OCI-LY1 (cell line): ENCODE measurements around the gene SPOCK1.

ENCODE experiments used
- H2AFZ ChIP-seq: fragments of 200-600 bp; sonication (generic), shearing (Covaris generic); 2 replicates; pipeline ENCODE4 v1.6.0; 2014; ENCODE audit warnings: antibody characterized with exemption, mild to moderate bottlenecking, low read length
- H3F3A ChIP-seq: fragments of 200-600 bp; sonication (generic), shearing (Covaris generic); 2 replicates; pipeline ENCODE4 v1.6.0; 2014; ENCODE audit warnings: mild to moderate bottlenecking, antibody characterized with exemption, low read length, moderate library complexity; ENCODE audit not compliant: insufficient read depth
- H3K27ac ChIP-seq: fragments of 200-600 bp; sonication (generic); 2 replicates; pipeline ENCODE4 v1.5.1; 2014; ENCODE audit warnings: low read length, mixed run types, mild to moderate bottlenecking, low read depth; ENCODE audit not compliant: poor library complexity, severe bottlenecking
- H3K27me3 ChIP-seq: fragments of 200-600 bp; sonication (generic); 2 replicates; pipeline ENCODE4 v1.6.0; 2014; ENCODE audit warnings: antibody characterized with exemption, mild to moderate bottlenecking, low read length, moderate library complexity; ENCODE audit not compliant: insufficient read depth
- H3K36me3 ChIP-seq: fragments of 200-600 bp; sonication (generic); 2 replicates; pipeline ENCODE4 v1.6.1; 2014; ENCODE audit warnings: mild to moderate bottlenecking, antibody characterized with exemption, low read length, moderate library complexity, mixed read lengths; ENCODE audit not compliant: insufficient read depth
- H3K4me1 ChIP-seq: fragments of 200-600 bp; sonication (generic); 2 replicates; pipeline ENCODE4 v1.5.1; 2014; ENCODE audit warnings: mild to moderate bottlenecking, low read length, moderate library complexity; ENCODE audit not compliant: insufficient read depth, severe bottlenecking
- H3K4me2 ChIP-seq: fragments of 200-600 bp; sonication (generic), shearing (Covaris generic); 2 replicates; pipeline ENCODE4 v1.6.1; 2014; ENCODE audit warnings: low read length
- H3K4me3 ChIP-seq: fragments of 200-600 bp; sonication (generic); 2 replicates; pipeline ENCODE4 v1.5.1; 2014; ENCODE audit warnings: low read length, low read depth, mild to moderate bottlenecking, mixed read lengths; ENCODE audit not compliant: poor library complexity, severe bottlenecking
- H3K79me2 ChIP-seq: fragments of 200-600 bp; shearing (Covaris generic); 2 replicates; pipeline ENCODE4 v1.6.1; 2016; ENCODE audit warnings: mixed run types, low read length, mixed read lengths; ENCODE audit not compliant: insufficient read depth
- H3K9ac ChIP-seq: fragments of 200-600 bp; sonication (generic), shearing (Covaris generic); 2 replicates; pipeline ENCODE4 v1.6.1; 2014; ENCODE audit warnings: mild to moderate bottlenecking, low read length, mixed read lengths
- H3K9me2 ChIP-seq: fragments of 200-600 bp; sonication (generic), shearing (Covaris generic); 2 replicates; pipeline ENCODE4 v1.6.1; 2014; ENCODE audit warnings: low read depth, mild to moderate bottlenecking, low read length, mixed read lengths
- H3K9me3 ChIP-seq: fragments of 200-600 bp; shearing (Covaris generic); 2 replicates; pipeline ENCODE4 v1.6.1; 2014; ENCODE audit warnings: low read length, mixed read lengths
- H4K20me1 ChIP-seq: fragments of 200-600 bp; sonication (generic), shearing (Covaris generic); 2 replicates; pipeline ENCODE4 v1.6.0; 2016; ENCODE audit warnings: mild to moderate bottlenecking, low read length; ENCODE audit not compliant: insufficient read depth
- EZH2 ChIP-seq: fragments of 200-600 bp; sonication (generic), shearing (Covaris generic); IDR thresholded peaks from 2 replicates; pipeline ENCODE4 v1.8.0; 2017; ENCODE audit warnings: borderline replicate concordance, mixed run types, mild to moderate bottlenecking, antibody characterized with exemption, low read length, moderate library complexity, mixed read lengths
- TF ChIP-seq, protein P1 (sequence below): fragments of 200-600 bp; sonication (generic), shearing (Covaris generic); IDR thresholded peaks from 2 replicates; pipeline ENCODE4 v1.5.1; 2017; ENCODE audit warnings: mild to moderate bottlenecking, antibody characterized with exemption, low read length, moderate library complexity, mixed read lengths

The SPOCK1 gene

DNA sequence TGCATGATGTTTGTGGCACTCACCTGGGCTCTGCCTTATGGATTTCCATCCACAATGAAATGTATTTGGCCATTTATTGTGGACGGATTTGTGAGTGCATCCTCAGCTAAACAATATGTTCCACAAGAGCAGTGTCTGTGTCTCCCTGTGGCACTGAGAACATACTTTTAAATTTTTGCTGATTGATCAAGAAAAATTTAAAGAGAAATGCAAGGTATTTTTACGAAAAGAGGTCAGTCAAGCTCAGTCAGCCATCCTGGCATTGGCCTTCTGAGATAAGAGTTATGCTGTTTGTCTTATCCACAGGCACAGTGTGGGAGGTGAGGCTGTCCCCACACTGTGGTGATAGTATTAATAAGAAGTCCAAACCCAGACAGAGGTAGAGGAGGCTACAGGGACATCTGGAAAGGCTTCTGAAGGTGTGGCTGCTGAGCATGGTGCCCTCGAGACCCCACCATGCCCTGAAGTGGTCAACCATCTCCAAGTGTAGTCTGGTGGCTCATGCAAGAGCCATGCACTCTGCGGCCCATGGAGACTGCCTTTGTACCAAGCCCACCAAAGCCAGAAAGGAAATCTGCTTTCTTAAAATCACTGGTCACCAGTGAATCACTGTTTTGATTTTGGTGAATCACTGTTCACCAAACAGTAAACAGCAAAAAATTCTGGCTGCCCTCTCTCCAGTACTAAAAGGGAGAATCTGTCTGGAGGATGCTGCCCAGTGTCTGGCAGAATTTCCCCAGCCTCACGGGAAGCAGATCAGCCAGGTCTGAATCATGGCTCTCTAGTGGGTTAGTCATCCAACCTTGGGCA is 28.8 kb downstream of the SPOCK1 start:
- no peak overlapping the region for H3K4me2 ChIP-seq
- TF ChIP-seq, protein P1, sequence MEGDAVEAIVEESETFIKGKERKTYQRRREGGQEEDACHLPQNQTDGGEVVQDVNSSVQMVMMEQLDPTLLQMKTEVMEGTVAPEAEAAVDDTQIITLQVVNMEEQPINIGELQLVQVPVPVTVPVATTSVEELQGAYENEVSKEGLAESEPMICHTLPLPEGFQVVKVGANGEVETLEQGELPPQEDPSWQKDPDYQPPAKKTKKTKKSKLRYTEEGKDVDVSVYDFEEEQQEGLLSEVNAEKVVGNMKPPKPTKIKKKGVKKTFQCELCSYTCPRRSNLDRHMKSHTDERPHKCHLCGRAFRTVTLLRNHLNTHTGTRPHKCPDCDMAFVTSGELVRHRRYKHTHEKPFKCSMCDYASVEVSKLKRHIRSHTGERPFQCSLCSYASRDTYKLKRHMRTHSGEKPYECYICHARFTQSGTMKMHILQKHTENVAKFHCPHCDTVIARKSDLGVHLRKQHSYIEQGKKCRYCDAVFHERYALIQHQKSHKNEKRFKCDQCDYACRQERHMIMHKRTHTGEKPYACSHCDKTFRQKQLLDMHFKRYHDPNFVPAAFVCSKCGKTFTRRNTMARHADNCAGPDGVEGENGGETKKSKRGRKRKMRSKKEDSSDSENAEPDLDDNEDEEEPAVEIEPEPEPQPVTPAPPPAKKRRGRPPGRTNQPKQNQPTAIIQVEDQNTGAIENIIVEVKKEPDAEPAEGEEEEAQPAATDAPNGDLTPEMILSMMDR: no peak
- no peak for TF ChIP-seq EZH2
- H2AFZ ChIP-seq: no peak overlapping the region
- no peaks in the 10 kb centered on the region for H3K4me1 ChIP-seq
- no peak overlapping the region for H3K4me3 ChIP-seq
- H3K9ac ChIP-seq: no peak overlapping the region
- no peaks in the 10 kb centered on the region for H4K20me1 ChIP-seq
- no peaks in the 10 kb centered on the region for H3K36me3 ChIP-seq
- H3K9me3 ChIP-seq: no peaks in the 10 kb centered on the region
- H3K27me3 ChIP-seq: no peaks in the 10 kb centered on the region
- H3K9me2 ChIP-seq: no peaks in the 10 kb centered on the region
- H3F3A ChIP-seq: no peaks in the 10 kb centered on the region
- H3K79me2 ChIP-seq: no peaks in the 10 kb centered on the region
- H3K27ac ChIP-seq: no peak overlapping the region

DNA sequence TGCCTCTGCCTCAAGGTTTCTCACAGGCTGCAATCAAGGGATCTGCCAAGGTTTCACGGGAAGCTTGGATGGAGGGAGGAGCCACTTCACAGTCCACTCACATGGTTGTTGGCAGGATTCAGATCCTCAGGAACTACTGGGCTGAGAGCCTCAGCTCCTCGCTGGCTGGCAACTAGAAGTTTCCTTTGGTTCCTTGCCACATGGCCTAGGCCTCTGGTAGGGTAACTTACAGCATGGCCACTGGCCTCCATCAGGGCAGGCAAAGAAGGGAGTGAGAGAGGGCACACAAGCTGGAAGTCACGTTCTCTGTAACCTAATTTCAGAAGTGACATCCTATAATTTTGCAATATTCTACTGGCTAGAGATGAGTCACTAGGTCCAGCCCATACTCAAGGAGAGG is 32.2 kb downstream of the SPOCK1 start:
- Histone ChIP-seq H4K20me1 (no peaks in the 10 kb centered on the region), H3K4me2 (no peak overlapping the region), H3K36me3 (no peaks in the 10 kb centered on the region), H2AFZ (no peak overlapping the region), H3K9me2 (no peaks in the 10 kb centered on the region), H3K4me3 (no peak overlapping the region), H3F3A (no peaks in the 10 kb centered on the region), H3K27me3 (no peaks in the 10 kb centered on the region), H3K9ac (no peak overlapping the region), H3K27ac (no peak overlapping the region), H3K79me2 (no peaks in the 10 kb centered on the region), H3K9me3 (no peaks in the 10 kb centered on the region), H3K4me1 (no peaks in the 10 kb centered on the region)
- TF ChIP-seq, protein P1: no peak
- TF ChIP-seq EZH2: no peak

DNA sequence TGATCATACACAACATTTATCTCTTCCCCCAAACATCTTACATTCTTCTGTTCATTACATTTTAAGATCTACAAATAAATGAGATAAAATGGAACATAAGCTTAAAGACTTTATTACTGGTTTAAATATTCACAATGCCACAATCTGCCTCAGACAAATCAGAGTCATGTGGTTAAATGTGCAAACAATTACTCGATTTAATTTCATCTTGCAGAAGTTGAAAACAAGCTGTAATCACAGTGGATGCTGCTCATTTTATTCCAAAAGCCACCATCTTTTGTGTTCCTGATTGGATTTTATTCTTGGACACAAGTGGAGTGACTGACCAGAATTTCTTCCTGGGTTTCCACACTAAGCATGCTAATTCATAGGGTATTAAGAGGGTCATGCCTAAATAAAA is 33.2 kb downstream of the SPOCK1 start:
- H3K79me2 ChIP-seq: no peaks in the 10 kb centered on the region
- no peaks in the 10 kb centered on the region for H3K27me3 ChIP-seq
- no peaks in the 10 kb centered on the region for H3K36me3 ChIP-seq
- H2AFZ ChIP-seq: no peak overlapping the region
- no peaks in the 10 kb centered on the region for H3K4me1 ChIP-seq
- TF ChIP-seq, protein P1: no peak
- TF ChIP-seq EZH2: no peak
- H3K9me2 ChIP-seq: no peaks in the 10 kb centered on the region
- no peak overlapping the region for H3K4me3 ChIP-seq
- H3K4me2 ChIP-seq: no peak overlapping the region
- H4K20me1 ChIP-seq: no peaks in the 10 kb centered on the region
- no peak overlapping the region for H3K9ac ChIP-seq
- no peaks in the 10 kb centered on the region for H3K9me3 ChIP-seq
- no peak overlapping the region for H3K27ac ChIP-seq
- no peaks in the 10 kb centered on the region for H3F3A ChIP-seq
